ENCODE data around the gene HCRTR1.

- TF ChIP-seq, protein P1, sequence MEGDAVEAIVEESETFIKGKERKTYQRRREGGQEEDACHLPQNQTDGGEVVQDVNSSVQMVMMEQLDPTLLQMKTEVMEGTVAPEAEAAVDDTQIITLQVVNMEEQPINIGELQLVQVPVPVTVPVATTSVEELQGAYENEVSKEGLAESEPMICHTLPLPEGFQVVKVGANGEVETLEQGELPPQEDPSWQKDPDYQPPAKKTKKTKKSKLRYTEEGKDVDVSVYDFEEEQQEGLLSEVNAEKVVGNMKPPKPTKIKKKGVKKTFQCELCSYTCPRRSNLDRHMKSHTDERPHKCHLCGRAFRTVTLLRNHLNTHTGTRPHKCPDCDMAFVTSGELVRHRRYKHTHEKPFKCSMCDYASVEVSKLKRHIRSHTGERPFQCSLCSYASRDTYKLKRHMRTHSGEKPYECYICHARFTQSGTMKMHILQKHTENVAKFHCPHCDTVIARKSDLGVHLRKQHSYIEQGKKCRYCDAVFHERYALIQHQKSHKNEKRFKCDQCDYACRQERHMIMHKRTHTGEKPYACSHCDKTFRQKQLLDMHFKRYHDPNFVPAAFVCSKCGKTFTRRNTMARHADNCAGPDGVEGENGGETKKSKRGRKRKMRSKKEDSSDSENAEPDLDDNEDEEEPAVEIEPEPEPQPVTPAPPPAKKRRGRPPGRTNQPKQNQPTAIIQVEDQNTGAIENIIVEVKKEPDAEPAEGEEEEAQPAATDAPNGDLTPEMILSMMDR (conservative IDR thresholded peaks at IDR 0.05; ENCODE audit: low read depth, low read length): no peak
- TF ChIP-seq EZH2 (IDR thresholded peaks at IDR 0.05; ENCODE audit: low read length, unreplicated experiment): no peak
Measured at GRCh38 chr1:31615414-31615813, 2.1 kb upstream of the HCRTR1 start.
